Liver (tissue), 10 donors: Measurements from ENCODE around the gene CYLD. TPM values are rescaled to one million over a fixed set of nuclear protein-coding genes. Genes with fewer than 3 reads are reported as not detected.

Source experiments
- DNase-seq: peaks from one replicate; pipeline ENCODE4 v3.0.0-alpha.2; 2017; ENCODE audit warnings: low spot score
- H3K27ac ChIP-seq, 2 donors: one replicate each; pipeline ENCODE4 v1.7.0; 2013; ENCODE audit warnings: inconsistent platforms in 2 of 2, low read length in 2 of 2, control low read depth in 1 of 2, low read depth in 1 of 2, mild to moderate bottlenecking in 1 of 2
- H3K27me3 ChIP-seq, 4 donors: one replicate each; pipeline versions ENCODE4 v1.6.1 to v1.7.0; 2013; ENCODE audit warnings: low read length in 3 of 4, inconsistent platforms in 1 of 4, mild to moderate bottlenecking in 1 of 4, moderate library complexity in 1 of 4; ENCODE audit not compliant: control insufficient read depth in 4 of 4, insufficient read depth in 4 of 4
- H3K36me3 ChIP-seq, 4 donors: one replicate each; pipeline versions ENCODE4 v1.6.1 to v1.7.0; 2013; ENCODE audit warnings: low read length in 3 of 4, mild to moderate bottlenecking in 3 of 4, low read depth in 1 of 4, moderate library complexity in 1 of 4; ENCODE audit not compliant: control insufficient read depth in 4 of 4, insufficient read depth in 3 of 4
- H3K4me1 ChIP-seq, 4 donors: one replicate each; pipeline versions ENCODE4 v1.6.1 to v1.7.0; 2013; ENCODE audit warnings: low read length in 3 of 4, mild to moderate bottlenecking in 3 of 4, moderate library complexity in 1 of 4; ENCODE audit not compliant: control insufficient read depth in 4 of 4, insufficient read depth in 4 of 4
- H3K4me3 ChIP-seq, 3 donors: one replicate each; pipeline versions ENCODE4 v1.6.1 to v1.7.0; 2013; ENCODE audit warnings: low read length in 3 of 3, control low read depth in 1 of 3, low read depth in 1 of 3, mild to moderate bottlenecking in 1 of 3
- H3K9ac ChIP-seq, 2 donors: one replicate each; pipeline ENCODE4 v1.7.0; 2013; ENCODE audit warnings: low read length in 2 of 2, mild to moderate bottlenecking in 2 of 2, moderate library complexity in 2 of 2, control low read depth in 1 of 2, low read depth in 1 of 2
- H3K9me3 ChIP-seq, 4 donors: one replicate each; pipeline versions ENCODE4 v1.6.1 to v1.7.0; 2013; ENCODE audit warnings: low read length in 3 of 4; ENCODE audit not compliant: control insufficient read depth in 4 of 4
- ATF3 ChIP-seq: IDR thresholded peaks from 2 replicates; pipeline ENCODE4 v1.6.1; 2016; ENCODE audit warnings: antibody characterized with exemption
- CTCF ChIP-seq: fragments of 150-350 bp; IDR thresholded peaks from 2 replicates; pipeline ENCODE4 v1.5.1; 2017; ENCODE audit warnings: improper control_type of control experiment, low read depth, low read length; ENCODE audit not compliant: missing input control
- EGR1 ChIP-seq, 2 donors: IDR thresholded peaks; 2 replicates each; pipeline ENCODE4 v1.6.1; 2016 to 2018; ENCODE audit warnings: antibody characterized with exemption in 2 of 2, low read depth in 2 of 2
- FOXA1 ChIP-seq: IDR thresholded peaks from 2 replicates; pipeline ENCODE4 v1.6.1; 2016; ENCODE audit warnings: antibody characterized with exemption
- FOXA2 ChIP-seq: IDR thresholded peaks from 2 replicates; pipeline ENCODE4 v1.6.1; 2016; ENCODE audit warnings: antibody characterized with exemption
- GABPA ChIP-seq, 2 donors: IDR thresholded peaks in 1 of 2; conservative IDR thresholded peaks in 1 of 2; 2 replicates each; pipeline ENCODE4 v1.6.1; 2016; ENCODE audit warnings: antibody characterized with exemption in 2 of 2, mild to moderate bottlenecking in 1 of 2, moderate library complexity in 1 of 2
- HNF4A ChIP-seq, 2 donors: conservative IDR thresholded peaks; 2 replicates each; pipeline ENCODE4 v1.6.1; 2016; ENCODE audit warnings: antibody characterized with exemption in 2 of 2, mild to moderate bottlenecking in 2 of 2
- HNF4G ChIP-seq: IDR thresholded peaks from 2 replicates; pipeline ENCODE4 v1.6.1; 2016; ENCODE audit warnings: antibody characterized with exemption
- JUND ChIP-seq, 2 donors: IDR thresholded peaks; 2 replicates each; pipeline ENCODE4 v1.6.1; 2016; ENCODE audit warnings: antibody characterized with exemption in 2 of 2
- MAX ChIP-seq: IDR thresholded peaks from 2 replicates; pipeline ENCODE4 v1.6.1; 2016; ENCODE audit warnings: antibody characterized with exemption
- NR2F2 ChIP-seq: IDR thresholded peaks from 2 replicates; pipeline ENCODE4 v1.6.1; 2016; ENCODE audit warnings: antibody characterized with exemption
- RAD21 ChIP-seq, 2 donors: IDR thresholded peaks; 2 replicates each; pipeline ENCODE4 v1.6.1; 2016; ENCODE audit warnings: antibody characterized with exemption in 2 of 2, mild to moderate bottlenecking in 2 of 2
- REST ChIP-seq: IDR thresholded peaks from 2 replicates; pipeline ENCODE4 v1.6.1; 2016; ENCODE audit warnings: antibody characterized with exemption, mild to moderate bottlenecking
- RXRA ChIP-seq, 2 donors: IDR thresholded peaks; 2 replicates each; pipeline ENCODE4 v1.6.1; 2017 to 2018; ENCODE audit warnings: antibody characterized with exemption in 2 of 2, mild to moderate bottlenecking in 1 of 2
- SP1 ChIP-seq: IDR thresholded peaks from 2 replicates; pipeline ENCODE4 v1.6.1; 2018; ENCODE audit warnings: antibody characterized with exemption, mild to moderate bottlenecking
- TAF1 ChIP-seq: conservative IDR thresholded peaks from 2 replicates; pipeline ENCODE4 v1.6.1; 2016; ENCODE audit warnings: antibody characterized with exemption, mild to moderate bottlenecking
- YY1 ChIP-seq: IDR thresholded peaks from 2 replicates; pipeline ENCODE4 v1.6.1; 2016; ENCODE audit warnings: antibody characterized with exemption, mild to moderate bottlenecking
- ZBTB33 ChIP-seq: IDR thresholded peaks from 2 replicates; pipeline ENCODE4 v1.6.1; 2016; ENCODE audit warnings: antibody characterized with exemption
- WGBS: extraction: QIAGEN DNeasy Blood & Tissue Kit; methylation state at CpG from one replicate; pipeline ENCODE4 v1.1.7; 2013; 5-methylcytosine and 5-hydroxymethylcytosine counted together
- polyA plus RNA-seq, 2 donors: library from polyadenylated mRNA; stranded (reverse) in 1 of 2; unstranded in 1 of 2; fragments of 200-250 nt in 1 of 2; fragments of >200 nt in 1 of 2; fragmentation: Nextera tagmentation in 1 of 2; extraction: Ambion mirVana in 1 of 2; gene quantifications; one replicate each; pipeline versions ENCODE4 v1.2.1 to v1.2.3, GENCODE V29; 2013 to 2015
- small RNA-seq: library from RNA; depleted of rRNA; stranded (forward); fragments of <200 nt; gene quantifications from one replicate; pipeline ENCODE3, GENCODE V24; 2014
- total RNA-seq, 2 donors: library from RNA; depleted of rRNA; stranded (reverse); fragments of >200 nt; gene quantifications; one replicate each; pipeline ENCODE4 v1.2.3, GENCODE V29; 2014
- donor health status: healthy.
- donor health status: healthy.
- donor health status: healthy.
- donor health status: healthy.
- donor health status: healthy.

Gene CYLD
- total and polyA plus RNA-seq, 4 donors: 8.2 to 42.7 (median 13.8) TPM

GRCh38 chr16:50848755-50849514 is 107.0 kb downstream of the CYLD start:
- Histone ChIP-seq H3K4me1 (peaks cover 4 to 25% (median 15%) of the 10 kb centered on the region in 4 donors), H3K9me3 (no peaks in the 10 kb centered on the region), H3K9ac (no peak overlapping the region), H3K4me3 (no peak overlapping the region), H3K27me3 (no peaks in the 10 kb centered on the region), H3K27ac (peak overlapping the region; percentile 69 to 75), H3K36me3 (no peaks in the 10 kb centered on the region)
- 40% methylated on average over 7 of the region's 7 CpGs for WGBS
- no peak for DNase-seq
- TF ChIP-seq NR2F2 (no peak), CTCF (no peak), SP1 (peak; percentile 65), YY1 (peak; percentile 61), ZBTB33 (peak; percentile 51), RAD21 (IDR thresholded peaks at IDR 0.05) (peak; percentile 35 to 44), JUND (IDR thresholded peaks at IDR 0.05) (peak in 1 of 2 donors; percentile 19), TAF1 (no peak), MAX (peak; percentile 69), GABPA (IDR thresholded peaks at IDR 0.05 in 1 of 2, conservative IDR thresholded peaks at IDR 0.05 in 1 of 2) (no peak), FOXA1 (peak; percentile 38), RXRA (IDR thresholded peaks at IDR 0.05) (peak; percentile 84 to 87), HNF4A (conservative IDR thresholded peaks at IDR 0.05) (peak; percentile 50 to 52), FOXA2 (peak; percentile 81), ATF3 (no peak), HNF4G (no peak), REST (no peak), EGR1 (IDR thresholded peaks at IDR 0.05; ENCODE audit: low read depth in 2 of 2) (peak in 1 of 2 donors; percentile 53)

Small RNAs within 50 kb of the gene (small RNA-seq; reads per million reads assigned to genes)
- gene MIR3181: 0.07 reads per million

Other genes with a start within 250 kb of the CYLD start
- gene NKD1, start 193.7 kb upstream of the CYLD start, total RNA-seq: 1 to 10 TPM in 1 of 2 donors, under 1 TPM in 1; 0.28 to 3.5 TPM
- gene NKD1, start 193.7 kb upstream of the CYLD start, polyA plus RNA-seq: 1 to 10 TPM in 1 of 2 donors, under 1 TPM in 1; 0.53 to 1.2 TPM
- gene SNX20, start 60.8 kb upstream of the CYLD start, total RNA-seq: 1 to 10 TPM; 1.3 to 3.5 TPM
- gene SNX20, start 60.8 kb upstream of the CYLD start, polyA plus RNA-seq: under 1 TPM; 0.40 to 0.70 TPM
- gene NOD2, start 48.5 kb upstream of the CYLD start, total RNA-seq: 1 to 10 TPM in 1 of 2 donors, under 1 TPM in 1; 0.61 to 1.3 TPM
- under 1 TPM; 0.35 TPM for gene NOD2, start 48.5 kb upstream of the CYLD start, polyA plus RNA-seq